ENCODE data around the gene LPAR1. TPM values are rescaled to one million over a fixed set of nuclear protein-coding genes. Genes with fewer than 3 reads are reported as not detected.

Gene LPAR1
- total and polyA plus RNA-seq, 10 of the 15 experiments (the other 5 are each of a cell fraction or from before 2014, with no cell fraction given), result 3.3 to 12.9 (median 8.4) TPM

- Histone ChIP-seq H3K4me3 (no peak overlapping the region), H3K79me2 (ENCODE audit: control insufficient read depth, insufficient read depth, low read length) (no peaks in the 10 kb centered on the region), H4K20me1 (ENCODE audit: control insufficient read depth, insufficient read depth) (no peaks in the 10 kb centered on the region), H3K9me3 (replicated peaks; ENCODE audit: control insufficient read depth, insufficient read depth, low read length) (no peaks in the 10 kb centered on the region), H3K27ac (ENCODE audit: control insufficient read depth, insufficient read depth) (no peak overlapping the region), H3K4me1 (ENCODE audit: control insufficient read depth, insufficient read depth, low read length) (peaks cover 6% of the 10 kb centered on the region), H3K4me2 (ENCODE audit: control insufficient read depth, insufficient read depth) (no peak overlapping the region), H2AFZ (ENCODE audit: control insufficient read depth, low read depth, low read length) (no peak overlapping the region), H3K9ac (ENCODE audit: control insufficient read depth, insufficient read depth, low read length) (no peak overlapping the region), H3K27me3 (replicated peaks in 1 of 2; ENCODE audit: control insufficient read depth in 2 of 2, insufficient read depth in 2 of 2, low read length in 1 of 2) (no peaks in the 10 kb centered on the region), H3K36me3 (ENCODE audit: control insufficient read depth in 2 of 2, insufficient read depth in 2 of 2, low read length in 1 of 2) (no peaks in the 10 kb centered on the region)
- no TSS peak for BruUV-seq (replicated peaks)
- FAIRE-seq (no peak), DNase-seq (ENCODE audit: low read depth, low spot score) (no peak), ATAC-seq (no peak)
- intact Hi-C loops (cut with micrococcal nuclease; ENCODE audit: unreplicated experiment), result no loop called here
- 88% methylated on average over 8 of the region's 8 CpGs for WGBS (ENCODE audit: insufficient coverage, insufficient replicate concordance, low lambda C conversion rate, missing lambda C conversion rate)
- RAD21 ChIA-PET (ENCODE audit: unreplicated experiment), result interaction anchor here (0.8 to 3.6 kb wide), 4 partner anchors 9 to 81 kb away, joined by 3 to 22 read pairs (median 6); no protein-coding TSS in a partner anchor
- POLR2A ChIA-PET, result interaction anchor here (1.6 kb wide), 1 partner anchor 11 kb away, joined by 3 read pairs; no protein-coding TSS in a partner anchor
- TF ChIP-seq IKZF1 (conservative IDR thresholded peaks at IDR 0.05), result no peak
- TF ChIP-seq LARP7 (IDR thresholded peaks at IDR 0.05), result no peak
- no peak for TF ChIP-seq ZBTB40 (IDR thresholded peaks at IDR 0.05; ENCODE audit: borderline replicate concordance)
- SMC1A ChIA-PET (ENCODE audit: uncharacterized antibody, unreplicated experiment), result interaction anchor here (1.1 to 9.5 kb wide), 9 partner anchors 9 to 220 kb away, joined by 3 to 73 read pairs (median 3); partner anchors contain the start of gene LPAR1
- CTCF ChIA-PET, result interaction anchor here (1.1 to 2.1 kb wide), 5 partner anchors 10 to 445 kb away, joined by 3 to 8 read pairs (median 4); no protein-coding TSS in a partner anchor
- in situ Hi-C loops (cut with MboI), result no loop called here
These were observed 30.1 kb upstream of the LPAR1 start for GRCh38 chr9:111068383-111068730.

Data from GM12878 (cell line).